HG02798 (cell line): ENCODE results near the gene KRTAP10-11.

Source experiments
- ATAC-seq: cut with Tn5 transposase; IDR thresholded peaks from one replicate; pipeline ENCODE4 v1.9.1; 2021; ENCODE audit warnings: mild to moderate bottlenecking; ENCODE audit not compliant: unreplicated experiment, poor library complexity

KRTAP10-11 gene

DNA sequence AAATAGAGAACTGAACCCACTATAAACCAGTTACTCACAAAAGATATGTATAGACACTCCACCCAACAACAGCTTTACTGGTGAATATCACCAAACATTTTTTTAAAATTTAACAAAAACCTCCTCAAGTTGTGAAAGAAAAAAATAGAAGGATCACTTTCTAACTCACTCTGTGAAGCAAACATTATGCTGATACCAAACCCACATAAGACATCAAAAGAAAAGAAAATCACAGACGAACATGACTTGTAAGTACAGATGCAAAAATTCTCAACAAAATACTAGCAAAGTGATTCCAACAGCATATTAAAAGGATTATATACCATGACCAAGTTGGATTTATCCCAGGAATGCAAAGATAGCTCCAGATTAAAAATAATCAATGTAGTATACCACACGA lies 45.5 kb downstream of the KRTAP10-11 start:
- no peak for ATAC-seq

DNA sequence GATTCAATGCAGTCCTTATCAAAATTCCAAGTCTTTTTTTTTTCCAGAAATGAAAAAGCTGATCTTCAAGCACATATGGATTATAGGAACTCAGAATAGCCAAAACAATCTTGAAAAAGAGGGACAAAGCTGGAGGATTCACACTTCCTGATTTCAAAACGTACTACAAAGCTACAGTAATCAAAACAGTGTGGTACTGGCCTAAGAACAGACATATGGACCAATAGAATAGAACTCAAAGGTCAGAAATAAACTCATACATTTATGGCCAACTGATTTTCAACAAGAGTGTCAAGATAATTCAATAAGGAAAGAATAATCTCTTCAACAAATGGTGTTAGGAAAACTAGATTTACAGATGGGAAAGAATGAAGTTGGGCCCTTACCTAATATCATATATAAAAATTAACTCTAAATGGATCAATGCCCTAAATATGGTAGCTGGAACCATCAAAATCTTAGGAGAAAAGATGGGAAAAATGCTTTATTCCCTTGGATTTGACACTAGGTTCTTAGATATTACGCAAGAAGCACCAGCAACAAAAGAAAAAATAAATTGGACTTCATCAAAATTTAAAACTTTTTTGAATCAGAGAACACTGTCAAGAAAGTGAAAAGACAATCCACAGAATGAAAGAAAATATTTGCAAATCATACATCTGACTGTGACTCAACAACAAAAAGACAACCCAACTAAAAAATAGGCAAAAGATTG lies 46.7 kb downstream of the KRTAP10-11 start:
- ATAC-seq: no peak

DNA sequence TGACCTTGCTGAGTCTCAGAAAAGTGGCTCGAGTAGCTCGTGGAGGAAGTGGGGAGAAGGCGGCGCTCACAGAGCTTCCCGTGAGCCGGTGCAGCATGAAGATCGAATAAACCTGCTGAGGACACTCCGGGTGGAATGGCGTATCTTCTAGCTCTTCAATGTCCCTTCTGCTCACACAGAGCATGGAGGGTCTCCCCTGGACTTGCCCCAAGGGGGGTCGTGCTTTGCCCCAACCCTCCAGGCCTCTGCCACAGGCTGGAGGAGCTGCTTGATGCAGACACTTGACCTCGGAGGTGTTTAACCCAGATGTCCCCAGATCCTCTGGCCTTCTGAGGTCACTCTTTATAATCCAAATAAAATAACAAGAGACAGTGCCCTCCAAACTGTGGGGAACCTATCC lies 48.6 kb downstream of the KRTAP10-11 start:
- no peak for ATAC-seq

DNA sequence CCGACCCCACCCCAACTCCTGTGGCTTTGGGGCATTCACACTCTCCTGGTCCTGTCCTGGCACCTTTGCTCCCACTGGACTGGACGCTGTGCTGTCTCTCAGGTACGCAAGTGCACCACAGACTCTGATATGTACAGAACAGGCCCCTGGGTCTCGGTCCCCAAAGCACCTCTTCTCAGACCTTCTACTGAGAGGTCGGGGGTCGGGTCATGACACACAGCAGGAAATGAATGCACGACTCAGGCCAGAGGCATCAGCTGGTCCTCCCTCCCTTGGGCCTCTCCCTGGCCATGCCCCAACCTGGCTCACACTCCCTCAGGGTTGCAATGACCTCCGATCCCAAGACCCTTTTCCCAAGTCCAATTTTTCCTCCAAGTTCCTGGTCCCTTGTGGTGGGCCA lies 49.0 kb downstream of the KRTAP10-11 start:
- ATAC-seq: no peak

DNA sequence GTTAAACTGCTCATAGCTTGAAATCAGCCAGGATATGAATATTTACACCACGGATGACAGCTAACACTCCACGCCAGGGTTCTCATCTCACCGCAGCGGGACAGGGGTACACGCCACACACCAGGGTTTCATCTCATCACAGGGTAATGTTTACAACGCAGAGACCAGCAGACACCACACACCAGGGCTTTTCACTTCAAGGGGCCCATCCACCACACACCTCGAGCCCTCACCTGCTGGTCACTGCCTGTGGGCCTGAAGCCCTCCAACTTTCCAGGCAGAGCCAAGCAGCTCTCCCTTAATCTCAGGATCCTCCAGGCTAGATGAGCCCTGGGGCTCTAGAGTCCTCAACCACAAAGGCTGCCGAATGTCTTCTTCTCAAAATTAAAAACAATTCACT lies 49.4 kb downstream of the KRTAP10-11 start:
- ATAC-seq: no peak

DNA sequence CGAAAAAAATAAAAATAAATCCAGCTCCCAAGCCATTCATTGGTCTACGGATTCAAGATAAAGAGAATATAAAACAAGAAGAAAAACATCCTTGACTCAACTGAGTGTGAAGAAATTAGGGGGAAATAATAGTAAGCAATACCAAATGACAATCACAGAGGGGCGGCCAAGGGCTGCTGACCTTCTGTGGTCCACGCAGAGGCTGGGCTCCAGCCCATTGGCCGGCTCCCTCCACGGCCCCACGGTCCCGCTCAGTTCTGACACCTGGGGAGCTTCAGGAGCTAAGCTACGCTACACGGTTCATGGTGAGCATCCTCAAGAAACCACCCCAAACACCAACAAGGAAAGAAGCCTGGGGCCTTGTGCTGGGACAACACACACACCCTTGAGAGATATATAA lies 50.4 kb downstream of the KRTAP10-11 start:
- no peak for ATAC-seq
